Raji (cell line): ENCODE measurements around the gene NXN.

Experiments
- POLR2A ChIP-seq: IDR thresholded peaks from 2 replicates; pipeline ENCODE4 v1.6.1; 2011; ENCODE audit warnings: low read depth, low read length, control low read depth; ENCODE audit not compliant: insufficient read depth

Gene NXN

DNA sequence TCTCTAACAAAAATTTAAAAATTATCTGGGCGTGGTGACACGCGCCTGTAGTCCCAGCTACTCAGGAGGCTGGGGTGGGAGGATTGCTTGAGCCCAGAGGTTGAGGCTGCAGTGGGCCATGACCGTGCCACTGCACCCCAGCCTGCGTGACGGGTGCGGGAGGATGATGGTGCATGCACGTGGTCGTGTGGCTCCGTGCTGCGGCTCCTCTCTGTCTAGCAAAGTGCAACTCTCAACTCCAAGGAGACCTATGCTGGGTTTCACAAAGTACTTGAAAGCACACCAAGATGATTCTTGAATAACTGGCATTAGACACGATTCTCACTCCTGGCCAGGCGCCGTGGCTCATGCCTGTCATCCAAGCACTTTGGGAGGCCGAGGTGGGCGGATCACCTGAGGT is 25.8 kb downstream of the NXN start:
- TF ChIP-seq POLR2A = no peak

DNA sequence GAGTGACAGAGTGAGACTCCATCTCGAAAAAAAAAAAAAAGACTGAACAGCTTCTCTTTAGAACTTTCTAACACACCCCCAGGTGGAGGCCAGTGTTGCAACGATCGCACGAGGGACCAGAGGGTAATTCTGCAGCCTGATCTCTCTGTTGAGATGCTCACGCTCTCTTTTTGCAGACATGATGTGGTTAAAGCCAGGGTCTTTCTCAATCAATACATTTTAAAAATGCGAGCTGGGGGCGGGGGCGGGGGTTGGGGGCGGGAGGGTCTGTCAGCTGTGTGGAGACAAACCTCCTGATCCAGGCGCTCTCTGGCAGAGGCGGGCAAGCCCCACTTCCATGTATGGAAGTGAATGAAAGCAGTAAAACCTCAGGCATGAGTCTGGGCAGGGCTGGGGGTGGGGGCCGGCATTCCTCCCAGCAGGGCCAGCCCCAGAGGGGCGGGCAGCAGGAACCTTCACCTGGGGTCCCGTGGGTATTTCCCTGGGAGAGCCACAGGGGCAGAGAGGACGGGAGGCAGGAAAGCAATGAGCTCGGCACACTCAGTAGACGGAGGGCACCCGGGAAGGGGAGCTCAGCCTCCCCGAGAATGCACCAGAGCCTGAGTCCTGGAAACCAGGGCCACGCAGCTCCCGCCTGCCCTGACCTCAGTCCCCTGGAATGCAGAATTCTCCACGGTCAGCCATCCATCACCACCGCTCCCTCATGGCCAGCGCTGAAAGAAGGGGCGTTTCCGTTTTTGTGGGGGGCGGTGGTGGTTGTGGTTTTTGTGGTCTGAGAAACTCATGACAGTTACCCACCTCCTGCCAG is 28.0 kb downstream of the NXN start:
- no peak for TF ChIP-seq POLR2A

DNA sequence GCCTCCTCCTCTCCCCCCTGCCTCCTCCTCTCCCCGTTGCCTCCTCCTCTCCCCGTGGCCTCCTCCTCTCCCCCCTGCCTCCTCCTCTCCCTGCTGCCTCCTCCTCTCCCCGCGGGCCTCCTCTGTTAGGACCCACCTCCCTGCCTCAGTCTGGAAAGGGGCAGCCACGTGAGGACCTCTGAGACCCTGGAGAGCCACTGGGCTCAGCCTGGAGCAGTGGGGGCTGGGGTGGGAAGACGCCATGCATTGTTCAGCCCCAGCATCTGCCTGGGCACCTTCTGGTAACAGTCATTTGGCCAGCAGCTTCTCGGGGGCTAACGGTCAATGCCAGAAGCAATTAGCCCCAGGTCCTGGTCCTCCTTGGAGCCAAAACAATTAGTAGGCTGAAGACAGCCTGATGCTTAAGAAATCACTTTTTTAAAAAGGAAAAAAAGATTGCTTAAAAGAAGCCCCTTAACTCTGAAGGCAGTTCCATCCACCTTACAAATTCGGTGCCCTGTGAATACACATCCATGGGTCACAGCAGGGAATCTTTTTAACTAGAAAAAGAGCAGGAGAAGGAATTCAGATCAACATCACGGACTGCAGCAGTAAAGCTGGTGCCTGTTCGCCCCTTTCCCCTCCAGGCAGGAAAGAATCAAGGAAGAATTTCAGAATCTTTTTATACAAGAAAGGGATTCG is 29.8 kb downstream of the NXN start:
- TF ChIP-seq POLR2A = no peak

DNA sequence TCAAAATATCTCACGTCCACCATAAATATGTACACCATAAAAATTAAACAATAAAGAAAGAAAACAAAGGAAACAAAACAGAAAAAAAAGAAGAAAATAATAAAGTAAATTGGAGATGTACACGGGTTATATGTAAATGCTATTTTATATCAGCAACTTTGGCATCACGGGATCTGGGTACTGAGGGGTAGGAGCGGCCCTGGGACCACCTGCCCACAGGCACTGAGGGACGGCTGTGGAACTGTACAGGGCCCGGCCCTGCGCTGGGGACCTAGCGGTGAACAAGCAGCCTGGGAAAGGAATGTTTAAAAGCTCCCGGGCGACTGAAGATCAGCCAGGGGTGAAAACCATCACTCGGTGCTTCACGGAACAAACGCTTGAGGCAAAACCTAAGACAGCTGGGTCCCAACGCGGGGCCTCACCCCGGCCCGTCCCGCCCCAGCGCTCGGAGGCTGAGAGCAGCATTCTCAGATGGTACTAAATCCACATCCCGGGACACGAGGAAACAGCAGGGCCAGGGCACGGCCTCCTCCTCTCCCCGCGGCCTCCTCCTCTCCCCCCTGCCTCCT is 31.2 kb downstream of the NXN start:
- no peak for TF ChIP-seq POLR2A

DNA sequence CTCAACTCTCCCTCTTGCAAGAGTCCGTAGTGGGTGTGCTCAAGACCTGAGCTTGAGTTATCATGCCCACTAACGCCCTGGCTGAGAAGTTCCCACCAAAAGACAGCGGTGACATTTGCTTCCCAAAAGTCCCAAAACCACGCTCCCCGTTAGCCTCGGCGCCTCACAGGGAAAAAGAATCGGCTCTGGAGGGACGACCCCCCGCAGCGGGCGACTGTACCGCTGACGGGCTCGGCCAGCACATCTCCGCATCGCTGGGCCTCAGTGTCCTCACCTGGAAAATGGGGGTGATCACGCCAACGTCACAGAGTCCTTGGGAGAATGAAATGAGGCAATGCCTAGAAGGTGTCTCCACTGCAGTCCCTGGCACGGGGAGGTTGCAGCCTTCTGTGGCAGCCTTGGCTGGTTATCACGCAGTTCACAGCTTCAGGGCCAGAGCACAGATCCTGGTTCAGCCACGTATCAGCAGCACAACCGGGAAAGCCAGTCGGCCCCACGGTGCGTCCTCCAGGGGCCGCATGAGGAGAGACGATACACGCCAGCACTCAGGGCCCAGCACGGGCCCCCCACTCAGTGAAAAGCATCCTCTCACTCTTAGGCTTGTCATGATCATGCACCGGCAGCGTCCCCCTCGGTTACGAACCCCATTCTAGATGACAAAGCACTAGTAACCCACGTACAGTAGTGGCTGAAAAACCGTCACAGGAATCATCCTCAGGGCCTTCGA is 32.9 kb downstream of the NXN start:
- no peak for TF ChIP-seq POLR2A

DNA sequence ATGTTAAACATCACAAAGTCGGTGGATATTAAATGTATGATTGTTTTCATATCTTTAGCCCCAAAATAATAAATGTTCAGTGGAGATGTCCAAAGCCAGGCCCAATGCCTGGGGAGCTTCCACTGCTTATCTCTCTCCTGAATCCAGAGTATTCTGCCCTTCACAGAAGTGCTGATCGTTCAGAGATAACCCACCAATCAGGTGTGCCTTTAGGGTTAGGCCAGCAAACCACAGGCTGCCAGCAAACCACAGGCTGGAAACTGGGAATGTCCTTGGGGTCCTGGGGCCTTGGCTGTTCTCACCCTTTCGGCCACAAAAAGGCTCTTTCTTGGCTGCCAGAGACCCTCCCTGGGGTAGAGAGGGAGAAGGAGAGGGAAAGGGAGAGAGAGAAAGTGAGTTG is 33.9 kb downstream of the NXN start:
- TF ChIP-seq POLR2A = no peak

DNA sequence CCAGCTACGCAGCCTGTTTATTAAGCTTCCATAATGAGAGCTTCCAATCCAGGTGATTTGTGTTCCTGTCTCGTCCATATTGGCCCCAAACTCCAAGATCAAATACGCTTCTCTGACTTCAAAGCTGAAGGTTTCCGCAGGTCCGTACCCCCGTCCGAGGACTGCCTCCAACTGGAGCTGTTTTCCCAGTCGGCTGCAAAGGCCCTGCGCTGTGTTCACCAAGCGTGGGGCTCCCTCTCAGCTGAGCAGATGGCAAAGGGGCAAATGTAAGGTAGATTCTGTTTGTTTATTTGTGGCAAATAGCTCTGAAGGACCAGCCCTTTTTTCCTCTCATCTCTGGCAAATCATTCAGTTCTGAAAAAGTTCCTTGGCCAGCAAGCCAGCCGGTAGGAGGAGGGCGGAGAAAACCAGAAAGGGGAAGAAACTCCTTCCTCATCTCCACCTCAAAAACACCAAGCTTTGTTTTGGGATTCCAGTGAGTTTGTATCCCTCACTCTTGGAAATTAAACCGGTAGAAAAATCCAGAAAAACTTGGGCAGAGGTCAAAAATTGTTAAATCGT is 35.2 kb downstream of the NXN start:
- no peak for TF ChIP-seq POLR2A

DNA sequence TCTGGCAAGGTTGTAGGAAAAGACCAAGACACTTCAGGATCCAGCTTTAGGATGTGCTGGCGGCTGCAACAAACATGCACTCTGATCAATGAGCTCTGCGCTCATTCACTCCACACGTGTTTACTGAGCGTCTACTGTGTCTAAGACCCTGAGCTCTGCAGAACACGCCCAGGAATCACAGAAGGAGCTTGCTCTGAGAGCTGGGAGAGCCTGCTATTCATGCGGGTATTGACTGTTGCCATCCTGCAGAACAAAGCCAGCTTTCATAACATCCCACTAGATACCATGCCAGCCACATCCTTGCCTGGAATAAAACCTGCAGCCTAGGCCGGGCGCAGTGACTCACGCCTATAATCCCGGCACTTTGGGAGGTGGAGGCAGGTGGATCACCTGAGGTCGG is 44.1 kb downstream of the NXN start:
- no peak for TF ChIP-seq POLR2A

DNA sequence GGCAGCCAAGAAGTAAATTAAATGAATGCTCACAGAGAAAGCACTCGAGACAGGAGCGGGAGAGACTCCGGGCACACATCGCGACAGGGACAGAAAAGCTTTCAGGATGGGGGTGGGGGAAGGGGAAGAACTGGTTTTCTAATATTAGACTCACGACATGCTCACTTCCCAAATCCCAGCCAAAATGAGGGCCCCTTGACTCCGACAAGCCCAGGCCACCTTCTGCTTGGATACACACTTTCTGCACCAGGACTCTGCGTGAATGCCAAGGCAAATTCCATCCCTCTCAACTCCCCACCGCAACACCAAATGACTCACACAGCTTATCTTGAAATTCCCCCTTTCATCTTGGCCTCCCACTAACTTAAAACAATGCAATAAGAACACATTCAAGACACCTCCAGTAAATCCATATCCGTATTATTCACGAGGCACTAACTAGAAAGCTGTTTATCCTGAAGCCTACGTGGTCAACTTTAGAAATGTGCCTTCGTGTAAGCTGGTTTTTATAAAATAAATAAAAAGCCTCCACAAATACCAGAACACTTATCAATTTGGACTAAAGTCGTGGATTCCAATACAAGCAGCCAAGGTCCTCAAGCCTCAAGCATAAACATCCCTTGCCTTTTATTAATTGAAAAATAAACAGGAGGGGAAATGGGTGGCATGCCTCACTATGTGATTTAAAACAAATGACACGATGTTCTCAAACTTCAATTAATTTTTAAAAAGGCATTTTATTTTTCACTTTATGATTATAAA is 46.1 kb downstream of the NXN start:
- no peak for TF ChIP-seq POLR2A

DNA sequence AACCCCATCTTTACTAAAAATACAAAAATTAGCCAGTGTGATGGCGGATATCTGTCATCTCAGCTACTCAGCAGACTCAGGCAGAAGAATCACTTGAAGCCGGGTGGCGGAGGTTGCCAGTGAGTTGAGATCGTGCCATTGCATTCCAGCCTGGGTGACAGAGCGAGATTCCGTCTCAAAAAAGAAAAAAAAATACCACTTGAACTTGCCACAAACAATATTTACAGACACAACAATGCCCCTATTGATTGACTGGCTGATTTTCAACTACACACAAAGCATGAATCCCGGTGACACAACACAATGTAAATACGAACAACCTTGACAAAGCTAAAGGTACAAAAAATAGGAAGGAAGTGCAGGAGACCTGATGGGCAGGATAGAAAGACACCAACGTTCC is 49.3 kb downstream of the NXN start:
- TF ChIP-seq POLR2A = no peak

DNA sequence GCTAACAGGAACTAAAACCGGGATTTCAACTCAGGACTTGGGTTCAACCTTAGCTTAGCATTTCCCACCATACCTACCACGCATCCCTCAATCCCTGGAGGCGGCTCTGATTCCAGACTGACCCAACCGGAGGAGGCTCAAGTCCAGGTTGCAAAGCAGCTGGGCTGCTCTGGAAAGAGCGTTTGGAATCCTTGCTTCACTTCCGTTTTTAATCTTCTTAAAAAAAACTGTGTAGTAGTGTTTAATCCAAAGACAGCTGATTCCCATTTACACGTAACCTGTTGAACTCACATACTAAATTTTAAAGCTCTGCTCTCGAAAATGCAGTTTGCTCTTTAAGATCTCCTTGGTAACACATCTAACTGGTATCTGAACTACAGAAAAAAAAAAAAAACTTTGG is 50.0 kb downstream of the NXN start:
- no peak for TF ChIP-seq POLR2A

DNA sequence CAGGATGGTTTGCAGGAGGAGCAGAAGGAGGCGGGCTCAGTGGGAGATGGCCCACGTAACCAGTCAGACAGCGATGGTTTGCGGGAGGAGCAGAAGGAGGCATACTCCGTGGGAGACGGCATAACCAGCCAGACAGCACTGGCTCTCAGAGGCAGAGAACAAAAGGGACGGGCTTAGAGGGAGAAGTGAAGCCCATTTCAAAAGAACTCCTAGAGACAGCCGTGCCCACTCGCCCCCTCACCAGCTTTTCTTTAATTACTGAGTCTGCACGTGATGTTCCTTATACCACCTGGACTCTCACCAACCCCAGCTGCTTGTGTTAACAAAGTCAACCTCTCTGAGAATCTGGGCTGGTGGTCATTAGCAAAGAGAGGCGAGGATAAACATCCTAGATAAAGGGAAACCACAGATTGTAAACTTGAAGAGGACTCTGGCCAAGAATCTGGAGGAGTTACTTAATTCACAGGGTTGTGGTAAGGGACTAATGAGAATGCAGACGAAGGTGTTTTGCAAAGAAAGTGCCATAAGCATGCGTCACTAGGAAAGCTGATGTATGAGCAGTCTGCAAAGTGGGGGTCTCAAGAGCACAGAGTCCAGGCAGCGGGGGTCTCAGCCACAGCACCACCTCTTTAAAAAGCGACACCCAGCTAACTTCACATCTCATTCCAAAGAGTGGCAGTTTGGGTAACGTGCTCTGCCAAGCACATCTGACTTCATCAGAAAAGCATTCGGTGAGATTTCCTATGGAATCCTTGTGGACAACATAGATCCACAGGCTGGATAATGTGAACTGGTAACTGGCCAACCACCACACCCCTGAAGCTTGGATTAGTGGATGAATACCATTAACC is 51.7 kb downstream of the NXN start:
- no peak for TF ChIP-seq POLR2A

DNA sequence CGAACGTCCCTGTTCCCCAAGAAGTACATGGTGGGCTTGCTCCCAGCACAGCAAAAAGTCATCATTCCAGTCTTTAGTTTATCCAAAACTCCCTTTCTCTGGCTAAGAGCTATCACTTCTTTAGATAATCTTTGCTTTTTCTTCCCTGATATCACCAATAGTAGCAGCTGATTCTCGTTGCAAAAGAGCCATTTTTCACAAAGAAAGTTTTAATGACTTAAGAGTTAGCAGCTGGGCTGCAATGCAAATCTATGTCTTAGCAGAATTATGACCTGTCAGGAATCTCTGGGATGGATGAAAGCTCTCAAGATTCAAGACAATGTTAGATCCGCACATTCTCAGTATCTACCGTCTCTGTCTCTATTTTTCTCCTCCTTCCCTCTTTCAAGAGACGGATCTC is 53.8 kb downstream of the NXN start:
- TF ChIP-seq POLR2A = no peak
